ENCODE results near the gene CCDC18. TPM values are rescaled to one million over a fixed set of nuclear protein-coding genes. Genes with fewer than 3 reads are reported as not detected.
"Not testable (repeated sequence)": the region's sequence is repeated elsewhere in the genome, so short reads cannot be mapped to it uniquely, and the experiment has no call there.

Gene CCDC18
- total and polyA plus RNA-seq, 4 donors: 2.0 to 10.8 (median 4.9) TPM

DNA sequence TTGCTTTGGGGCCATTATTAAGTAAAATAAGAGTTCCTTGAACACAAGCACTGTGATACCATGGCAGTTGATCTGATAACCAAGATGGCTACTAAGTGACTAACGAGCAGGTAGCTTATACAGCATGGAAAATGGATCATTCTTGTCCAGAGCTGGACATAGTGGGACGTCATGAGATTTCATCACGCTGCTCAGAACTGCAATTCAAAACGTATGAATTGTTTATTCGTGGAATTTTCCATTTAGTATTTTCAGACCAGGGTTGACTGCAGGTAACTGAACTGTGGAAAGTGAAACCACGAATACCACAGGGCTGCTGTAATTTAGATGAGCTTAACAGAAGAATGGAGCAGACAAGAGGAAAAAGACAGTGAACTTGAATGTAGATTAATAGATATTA is 38.9 kb downstream of the CCDC18 start:
- Histone ChIP-seq H3K9ac (ENCODE audit: insufficient read depth in 1 of 2, low read length in 2 of 2) (no peak overlapping the region), H3K4me3 (no peak overlapping the region), H3K27me3 (ENCODE audit: control insufficient read depth in 3 of 3, insufficient read depth in 3 of 3, low read length in 2 of 3) (no peaks in the 10 kb centered on the region), H3K27ac (ENCODE audit: low read depth in 1 of 2, low read length in 1 of 2) (no peak overlapping the region), H3K4me1 (ENCODE audit: control insufficient read depth in 5 of 5, insufficient read depth in 5 of 5, low read length in 5 of 5) (no peaks in the 10 kb centered on the region), H3K36me3 (ENCODE audit: control insufficient read depth in 4 of 4, insufficient read depth in 4 of 4, low read length in 4 of 4) (peaks cover 0 to 4% (median 0%) of the 10 kb centered on the region in 4 donors), H3K9me3 (ENCODE audit: control insufficient read depth in 4 of 4, insufficient read depth in 3 of 4, low read length in 3 of 4) (no peaks in the 10 kb centered on the region)
- ATAC-seq (ENCODE audit: insufficient read depth, low FRiP score) (no peak), DNase-seq (no peak)
- WGBS, 2 donors: 64 to 79% methylated on average over 6 of the region's 6 CpGs
- no peak for TF ChIP-seq CTCF (IDR thresholded peaks at IDR 0.05; ENCODE audit: control extremely low read depth, extremely low read depth)

GRCh38 chr1:93220716-93221115 is 40.2 kb downstream of the CCDC18 start:
- not testable (repeated sequence) for H3K4me3 ChIP-seq; DNase-seq; H3K4me1 ChIP-seq (ENCODE audit: control insufficient read depth in 5 of 5, insufficient read depth in 5 of 5, low read length in 5 of 5); H3K36me3 ChIP-seq (ENCODE audit: control insufficient read depth in 4 of 4, insufficient read depth in 4 of 4, low read length in 4 of 4); H3K9ac ChIP-seq (ENCODE audit: insufficient read depth in 1 of 2, low read length in 2 of 2); ATAC-seq (ENCODE audit: insufficient read depth, low FRiP score); H3K27me3 ChIP-seq (ENCODE audit: control insufficient read depth in 3 of 3, insufficient read depth in 3 of 3, low read length in 2 of 3); H3K27ac ChIP-seq (ENCODE audit: low read depth in 1 of 2, low read length in 1 of 2); H3K9me3 ChIP-seq (ENCODE audit: control insufficient read depth in 4 of 4, insufficient read depth in 3 of 4, low read length in 3 of 4)
- WGBS, 2 donors: 87 to 97% methylated on average over 5 of the region's 5 CpGs

DNA sequence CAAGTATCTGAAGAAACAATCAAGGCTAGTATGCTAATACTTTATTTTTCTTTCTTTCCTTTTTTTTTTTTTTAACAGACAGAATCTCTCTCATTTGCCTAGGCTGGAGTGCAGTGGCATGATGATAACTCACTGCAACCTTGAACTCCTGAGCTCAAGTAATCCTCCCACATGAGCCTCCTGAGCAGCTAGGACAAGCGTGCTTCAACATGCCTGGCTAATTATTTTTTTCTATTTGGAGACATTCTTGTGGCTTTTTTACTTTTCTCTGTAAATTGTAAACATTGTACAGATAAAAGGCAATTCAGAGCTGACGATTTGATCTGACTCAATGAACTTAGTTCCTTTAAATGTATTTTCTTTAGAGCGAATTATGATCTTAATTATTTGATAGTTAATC is 41.4 kb downstream of the CCDC18 start:
- Histone ChIP-seq H3K4me3 (no peak overlapping the region), H3K36me3 (ENCODE audit: control insufficient read depth in 4 of 4, insufficient read depth in 4 of 4, low read length in 4 of 4) (peaks cover 0 to 4% (median 0%) of the 10 kb centered on the region in 4 donors), H3K9me3 (ENCODE audit: control insufficient read depth in 4 of 4, insufficient read depth in 3 of 4, low read length in 3 of 4) (no peaks in the 10 kb centered on the region), H3K27ac (ENCODE audit: low read depth in 1 of 2, low read length in 1 of 2) (no peak overlapping the region), H3K27me3 (ENCODE audit: control insufficient read depth in 3 of 3, insufficient read depth in 3 of 3, low read length in 2 of 3) (no peaks in the 10 kb centered on the region), H3K9ac (ENCODE audit: insufficient read depth in 1 of 2, low read length in 2 of 2) (no peak overlapping the region), H3K4me1 (ENCODE audit: control insufficient read depth in 5 of 5, insufficient read depth in 5 of 5, low read length in 5 of 5) (no peaks in the 10 kb centered on the region)
- 94 to 95% methylated on average over 3 of the region's 3 CpGs for WGBS, 2 donors
- ATAC-seq (ENCODE audit: insufficient read depth, low FRiP score) (no peak), DNase-seq (no peak)
- no peak for TF ChIP-seq CTCF (IDR thresholded peaks at IDR 0.05; ENCODE audit: control extremely low read depth, extremely low read depth)

- Histone ChIP-seq H3K27me3 (ENCODE audit: control insufficient read depth in 3 of 3, insufficient read depth in 3 of 3, low read length in 2 of 3) (no peaks in the 10 kb centered on the region), H3K9me3 (ENCODE audit: control insufficient read depth in 4 of 4, insufficient read depth in 3 of 4, low read length in 3 of 4) (no peaks in the 10 kb centered on the region), H3K4me3 (no peak overlapping the region), H3K9ac (ENCODE audit: insufficient read depth in 1 of 2, low read length in 2 of 2) (no peak overlapping the region), H3K4me1 (ENCODE audit: control insufficient read depth in 5 of 5, insufficient read depth in 5 of 5, low read length in 5 of 5) (no peaks in the 10 kb centered on the region), H3K36me3 (ENCODE audit: control insufficient read depth in 4 of 4, insufficient read depth in 4 of 4, low read length in 4 of 4) (peaks cover 0 to 4% (median 1%) of the 10 kb centered on the region in 4 donors), H3K27ac (ENCODE audit: low read depth in 1 of 2, low read length in 1 of 2) (no peak overlapping the region)
- no peak for ATAC-seq (ENCODE audit: insufficient read depth, low FRiP score)
- WGBS, 2 donors: 96 to 97% methylated on average over 2 of the region's 2 CpGs
- DNase-seq: no peak
- TF ChIP-seq CTCF (IDR thresholded peaks at IDR 0.05; ENCODE audit: control extremely low read depth, extremely low read depth): no peak
These were observed 42.6 kb downstream of the CCDC18 start for GRCh38 chr1:93223023-93223675.

All from lung (tissue), 12 donors.